ENCODE results near the gene NECTIN2. TPM values are rescaled to one million over a fixed set of nuclear protein-coding genes. Genes with fewer than 3 reads are reported as not detected.
"Not testable (repeated sequence)": the region's sequence is repeated elsewhere in the genome, so short reads cannot be mapped to it uniquely, and the experiment has no call there.

The NECTIN2 gene
- total RNA-seq, 1 experiment from 2014 or later, result 664 TPM

- DNase-seq (ENCODE audit: low spot score), result no peak
These were observed 28.2 kb upstream of the NECTIN2 start for GRCh38 chr19:44817725-44818465.

- no peak for DNase-seq (ENCODE audit: low spot score)
These were observed 27.5 kb upstream of the NECTIN2 start for GRCh38 chr19:44818466-44819031.

GRCh38 chr19:44819246-44819832, 26.8 kb upstream of the NECTIN2 start:
- no peak for DNase-seq (ENCODE audit: low spot score)

GRCh38 chr19:44820648-44821609, 25.2 kb upstream of the NECTIN2 start:
- no peak for DNase-seq (ENCODE audit: low spot score)

- DNase-seq (ENCODE audit: low spot score), result no peak
These were observed 23.9 kb upstream of the NECTIN2 start for GRCh38 chr19:44822177-44822576.

DNA sequence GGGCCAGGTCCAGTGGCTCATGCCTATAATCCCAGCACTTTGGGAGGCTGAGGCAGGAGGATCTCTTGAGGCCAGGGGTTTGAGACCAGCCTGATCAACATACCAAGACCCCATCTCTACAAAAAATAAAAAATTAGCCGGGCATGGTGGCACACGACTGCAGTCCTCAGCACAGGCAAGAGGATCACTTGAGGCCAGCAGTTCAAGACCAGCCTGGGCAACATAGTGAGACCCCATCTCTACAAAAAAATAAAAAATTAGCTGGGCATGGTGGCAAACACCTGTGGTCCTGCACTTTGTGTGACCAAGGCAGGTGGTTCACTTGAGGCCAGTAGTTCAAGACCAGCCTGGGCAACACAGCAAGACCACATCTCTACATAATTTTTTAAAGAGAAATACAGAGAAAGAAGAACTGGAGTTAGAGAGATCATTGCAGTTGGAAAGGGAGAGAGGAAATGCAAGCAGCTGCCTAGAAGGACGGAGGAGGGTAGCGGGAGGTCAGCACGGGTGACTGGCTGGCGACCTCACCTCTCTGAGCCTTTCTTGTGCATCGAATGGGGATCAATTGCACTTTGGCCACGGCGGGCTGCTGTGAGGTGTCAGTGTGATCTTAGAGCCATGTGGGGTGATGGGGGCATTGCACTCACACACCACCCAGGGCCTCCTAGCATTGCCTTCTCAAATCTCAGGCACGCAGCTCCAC, 23.3 kb upstream of the NECTIN2 start:
- no peak for DNase-seq (ENCODE audit: low spot score)

DNA sequence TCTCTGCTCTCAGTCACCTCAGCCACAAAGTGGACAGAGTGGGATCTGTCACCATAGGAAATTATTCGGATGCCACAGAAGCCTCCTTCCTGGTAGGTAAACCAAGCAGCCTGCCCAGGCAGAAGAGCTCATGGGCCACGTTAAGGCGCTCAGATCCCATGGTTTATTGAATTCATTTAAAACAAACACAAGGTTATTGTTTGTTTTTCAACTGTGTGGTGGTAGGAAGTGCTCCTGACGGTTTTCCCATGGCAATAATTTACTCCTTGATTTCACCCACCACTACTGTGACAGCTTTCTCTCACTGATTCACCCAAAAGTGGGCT, 22.8 kb upstream of the NECTIN2 start:
- no peak for DNase-seq (ENCODE audit: low spot score)

DNA sequence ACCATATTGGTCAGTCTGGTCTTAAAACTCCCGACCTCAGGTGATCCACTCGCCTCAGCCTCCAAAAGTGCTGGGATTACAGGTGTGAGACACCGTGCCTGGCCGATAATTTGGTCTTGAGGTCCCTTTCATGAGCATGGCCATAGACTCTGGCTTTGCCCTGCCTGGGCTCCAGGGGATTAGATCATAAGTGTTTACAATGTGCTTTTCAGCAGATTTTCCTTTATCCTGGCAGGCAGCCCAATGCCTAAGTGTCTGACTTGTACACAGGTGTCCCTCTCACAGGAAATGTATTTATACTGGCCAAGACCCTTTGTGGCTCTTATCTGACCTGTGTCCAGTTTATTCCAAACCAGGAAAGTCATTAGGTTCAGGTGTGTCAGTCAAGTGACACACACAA, 21.3 kb upstream of the NECTIN2 start:
- DNase-seq (ENCODE audit: low spot score), result no peak

- DNase-seq (ENCODE audit: low spot score), result not testable (repeated sequence)
These were observed 13.2 kb upstream of the NECTIN2 start for GRCh38 chr19:44832875-44833274.

- DNase-seq (ENCODE audit: low spot score), result not testable (repeated sequence)
These were observed 11.7 kb upstream of the NECTIN2 start for GRCh38 chr19:44834399-44834798.

DNA sequence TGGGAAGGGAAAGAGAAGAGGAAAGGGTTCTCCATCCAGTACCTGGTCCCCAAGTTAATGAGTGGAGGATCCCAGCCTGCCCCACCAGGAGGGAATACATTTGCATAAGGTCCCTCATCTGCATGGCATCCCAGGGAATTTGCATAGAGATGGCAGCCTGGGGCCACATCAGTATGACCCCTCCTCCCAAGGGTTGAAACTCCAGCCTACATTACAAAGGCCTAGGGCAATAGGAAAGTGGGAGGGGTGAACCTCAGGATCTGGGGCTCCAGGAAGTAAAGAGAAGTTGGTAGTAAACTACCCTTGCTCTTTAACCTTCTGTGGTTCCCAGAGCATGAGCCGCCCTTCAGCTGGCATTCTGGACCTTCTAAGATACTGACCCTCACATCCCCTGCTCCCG, 6.8 kb upstream of the NECTIN2 start:
- no peak for DNase-seq (ENCODE audit: low spot score)

DNA sequence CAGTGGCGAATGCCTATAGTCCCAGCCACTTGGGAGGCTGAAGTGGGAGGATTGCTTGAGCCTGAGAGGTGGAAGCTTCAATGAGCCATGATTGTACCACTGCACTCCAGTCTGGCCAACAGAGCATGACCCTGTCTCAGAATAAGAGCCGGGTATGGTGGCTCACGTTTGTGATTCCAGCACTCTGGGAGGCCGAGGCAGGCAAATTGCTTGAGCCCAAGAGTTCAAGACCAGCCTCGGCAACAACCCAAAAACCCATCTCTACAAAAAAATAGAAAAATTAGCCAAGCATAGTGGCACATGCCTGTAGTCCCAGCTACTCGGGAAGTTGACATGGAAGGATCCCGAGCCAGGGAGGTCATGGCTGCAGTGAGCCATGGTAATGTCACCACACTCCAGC, 5.3 kb upstream of the NECTIN2 start:
- no peak for DNase-seq (ENCODE audit: low spot score)

- no peak for DNase-seq (ENCODE audit: low spot score)
These were observed 4.9 kb upstream of the NECTIN2 start for GRCh38 chr19:44841231-44841630.

DNA sequence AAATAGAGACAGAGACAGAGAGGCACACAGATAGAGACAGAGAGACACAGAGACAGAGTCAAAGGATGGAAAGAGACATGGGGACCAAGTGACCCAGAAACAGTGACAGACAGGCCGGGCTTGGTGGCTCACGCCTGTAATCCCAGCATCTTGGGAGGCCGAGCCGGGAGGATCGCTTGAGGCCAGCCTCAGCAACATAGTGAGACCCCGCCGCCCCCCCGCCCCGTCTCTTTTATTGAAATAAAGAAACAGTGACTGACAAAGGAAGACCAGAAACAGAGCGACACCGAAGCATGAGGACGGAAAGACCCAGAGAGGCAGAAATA, 848 bp upstream of the NECTIN2 start:
- DNase-seq (ENCODE audit: low spot score), result no peak

DNA sequence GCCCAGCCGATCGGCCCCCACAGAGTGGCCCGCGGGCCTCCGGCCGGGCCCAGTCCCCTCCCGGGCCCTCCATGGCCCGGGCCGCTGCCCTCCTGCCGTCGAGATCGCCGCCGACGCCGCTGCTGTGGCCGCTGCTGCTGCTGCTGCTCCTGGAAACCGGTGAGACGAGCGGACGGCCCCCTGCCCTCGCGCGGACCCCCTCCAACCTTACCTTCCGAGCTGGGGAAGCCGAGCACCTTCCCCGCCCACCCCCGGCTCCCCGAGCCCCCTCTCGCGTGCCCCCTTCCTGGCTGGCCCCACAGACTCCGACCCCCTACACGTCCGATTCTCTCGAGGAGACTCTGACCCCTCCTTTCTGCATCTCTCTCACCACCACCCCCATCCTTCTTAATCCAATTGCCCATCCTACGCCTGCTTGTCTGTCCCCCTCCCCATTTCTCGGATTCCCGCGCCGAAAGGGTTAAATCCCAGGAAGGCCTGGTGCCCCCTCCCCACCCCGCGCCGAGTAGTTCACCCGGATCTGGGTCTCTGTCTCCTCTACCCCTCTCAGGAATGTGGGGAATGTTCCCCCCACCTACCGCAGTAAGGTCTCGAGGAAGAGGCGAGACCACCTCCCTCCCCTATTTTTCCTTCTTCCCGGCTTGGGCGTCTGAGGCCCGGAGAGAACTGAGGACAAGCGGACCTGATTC, 502 bp downstream of the NECTIN2 start:
- DNase-seq (ENCODE audit: low spot score), result peak; percentile 71

DNA sequence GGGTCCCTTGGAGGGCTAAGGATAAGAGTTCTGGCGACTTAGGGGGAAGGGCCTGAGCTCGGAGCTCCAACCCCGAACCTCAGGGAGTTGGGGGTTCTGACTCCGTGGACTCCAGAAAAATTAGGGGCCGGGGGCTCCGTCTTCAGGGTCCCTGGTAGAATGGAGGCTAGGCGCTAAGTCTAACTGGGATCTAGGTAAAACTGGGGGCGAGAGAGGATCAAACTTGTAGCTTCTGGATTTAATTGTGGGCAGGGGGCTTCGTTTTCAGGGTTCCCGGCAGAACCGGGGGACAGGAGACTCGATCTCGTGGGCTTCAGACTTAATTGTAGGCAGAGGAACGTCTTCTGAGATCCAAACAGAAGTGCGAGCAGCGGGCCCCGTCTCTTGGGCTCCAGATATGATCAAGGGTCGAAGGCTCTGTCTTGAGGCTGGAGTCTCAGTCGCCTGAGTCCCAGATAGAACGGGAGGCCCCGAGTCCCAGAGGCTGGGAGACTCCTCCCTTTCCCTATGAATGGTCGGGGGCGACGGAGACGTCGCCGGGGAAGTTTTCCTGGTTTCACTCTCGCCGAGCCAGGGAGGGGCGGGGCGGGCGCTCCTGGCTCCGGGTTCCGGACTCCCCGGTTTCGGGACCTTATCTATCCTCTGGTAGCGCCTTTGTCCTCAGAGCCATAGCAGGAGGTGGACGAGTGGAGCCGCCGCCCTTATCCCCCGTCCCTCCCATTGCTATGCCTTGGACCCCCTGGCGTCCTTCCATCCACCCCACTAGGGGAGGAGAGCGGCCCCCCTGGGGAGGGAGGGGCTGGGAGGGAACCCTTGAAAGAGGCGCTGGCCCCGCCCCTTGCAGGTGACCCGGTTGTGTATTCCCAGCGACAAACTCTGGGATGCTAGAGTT, 1.3 kb downstream of the NECTIN2 start:
- peak; percentile 96 for DNase-seq (ENCODE audit: low spot score)

DNA sequence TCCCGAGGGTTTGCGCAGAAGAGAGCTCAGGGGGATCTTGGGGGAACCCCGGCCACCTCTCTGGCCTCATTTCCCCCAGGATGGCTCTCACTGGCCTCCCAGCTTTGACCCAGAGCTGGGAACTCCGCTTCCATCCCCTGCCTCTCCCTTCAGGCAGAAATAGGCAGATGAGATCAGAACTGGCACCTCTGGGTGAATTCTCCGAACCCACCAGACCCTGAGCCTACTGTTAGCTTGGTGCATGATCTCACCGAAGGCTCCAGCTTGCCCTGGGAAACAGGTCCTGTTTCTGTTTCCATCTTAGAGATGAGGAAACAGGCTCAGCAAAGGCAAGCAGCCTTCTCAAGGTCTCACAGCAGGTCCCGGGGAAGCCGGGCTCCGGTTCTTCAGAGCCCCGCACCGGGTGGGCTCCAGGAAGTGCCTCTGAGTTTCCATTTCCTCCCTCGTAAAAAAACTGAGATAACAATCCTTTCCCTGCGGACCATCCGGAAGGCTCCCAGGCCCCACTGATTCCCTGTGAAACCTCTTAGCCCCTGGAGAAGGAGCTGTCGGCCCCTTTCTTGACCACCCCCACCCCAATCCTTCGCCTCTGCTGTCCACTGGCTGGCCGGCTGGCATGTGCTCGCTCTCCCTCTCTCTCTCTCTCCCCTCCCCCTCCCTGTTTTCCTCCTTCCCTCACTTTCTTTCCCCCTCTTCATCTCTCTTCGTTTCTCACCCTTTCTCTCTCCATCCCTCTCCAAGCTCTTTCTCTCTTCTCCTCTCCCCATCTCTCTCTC, 2.1 kb downstream of the NECTIN2 start:
- DNase-seq (ENCODE audit: low spot score), result no peak

DNA sequence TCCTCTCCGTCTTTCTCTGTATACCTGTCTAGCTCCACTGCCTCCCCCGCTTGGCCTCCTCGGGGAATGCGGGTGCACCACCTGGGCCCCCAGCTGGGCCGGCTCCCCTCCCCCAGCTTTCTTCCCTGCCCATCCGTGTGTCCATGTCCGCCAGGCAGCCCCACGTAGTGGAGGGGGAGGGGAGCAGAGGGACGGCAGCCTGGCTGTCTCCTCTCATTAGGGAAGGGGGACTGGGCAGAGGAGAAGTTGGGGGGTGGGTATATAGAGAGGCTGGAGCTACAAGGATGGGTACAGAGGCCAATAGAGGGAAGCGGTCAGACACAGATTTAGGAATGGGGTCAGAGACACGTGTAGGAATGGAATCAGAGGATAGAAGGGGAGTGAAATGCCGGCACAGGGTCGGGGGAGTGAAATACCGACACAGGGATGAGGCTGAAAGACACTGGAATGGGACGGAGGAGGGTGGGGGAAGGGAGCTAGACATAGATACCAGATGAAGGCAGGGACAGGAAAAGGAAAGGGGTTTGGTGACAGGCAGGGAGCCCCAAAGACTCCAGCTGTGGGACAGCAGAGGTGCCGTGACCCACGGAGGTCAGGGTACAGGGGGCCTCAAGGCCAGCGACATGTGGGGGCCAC, 2.8 kb downstream of the NECTIN2 start:
- DNase-seq (ENCODE audit: low spot score), result no peak

DNA sequence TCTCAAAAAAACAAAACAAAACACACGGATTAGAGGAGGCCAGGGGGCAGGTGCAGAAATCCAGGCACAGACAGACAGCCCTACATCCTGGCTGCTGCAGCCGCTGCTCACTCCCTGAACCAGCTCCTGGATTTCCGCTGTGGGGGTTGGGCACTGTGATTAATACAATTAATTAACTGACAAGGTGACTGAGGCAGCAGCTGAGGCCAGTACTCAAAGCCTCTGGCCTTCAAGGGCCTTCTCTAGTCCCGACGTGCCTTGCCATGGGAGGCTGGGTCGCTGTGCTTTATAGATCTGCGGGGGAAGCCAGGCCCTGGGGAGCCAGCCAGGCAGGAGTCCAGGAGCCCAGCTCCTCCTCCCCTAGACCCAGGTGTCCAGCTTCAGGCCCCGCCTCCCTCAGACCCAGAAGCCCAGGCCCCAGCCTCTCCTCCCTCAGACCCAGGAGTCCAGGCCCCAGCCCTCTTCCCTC, 4.6 kb downstream of the NECTIN2 start:
- DNase-seq (ENCODE audit: low spot score), result no peak

Measured in HT-29 (cell line).